ENCODE data around the gene DDN.

DDN gene

GRCh38 chr12:48980389-48980952 lies 18.7 kb downstream of the DDN start:
- no peak for DNase-seq

- no peak for DNase-seq
These were observed 19.4 kb downstream of the DDN start for GRCh38 chr12:48979602-48980388.

GRCh38 chr12:48978741-48979601 lies 20.2 kb downstream of the DDN start:
- no peak for DNase-seq

- no peak for DNase-seq
These were observed 20.9 kb downstream of the DDN start, which contains the start of gene WNT1 for GRCh38 chr12:48978291-48978740. Gene WNT1 (plus strand): TSS chr12:48978322. CDS start chr12:48978651, 329 bp downstream.

GRCh38 chr12:48977290-48978281 lies 21.6 kb downstream of the DDN start:
- no peak for DNase-seq

GRCh38 chr12:48973941-48974673 lies 25.1 kb downstream of the DDN start:
- no peak for DNase-seq

- DNase-seq = no peak
These were observed 25.6 kb downstream of the DDN start for GRCh38 chr12:48973531-48973930.

GRCh38 chr12:48972952-48973483 lies 26.2 kb downstream of the DDN start:
- DNase-seq = no peak

- DNase-seq = no peak
These were observed 26.8 kb downstream of the DDN start for GRCh38 chr12:48972213-48972951.

GRCh38 chr12:48970702-48971334 lies 28.4 kb downstream of the DDN start:
- no peak for DNase-seq

GRCh38 chr12:48969833-48970701 lies 29.1 kb downstream of the DDN start:
- no peak for DNase-seq

- no peak for DNase-seq
These were observed 29.9 kb downstream of the DDN start for GRCh38 chr12:48969160-48969771.

- DNase-seq = no peak
These were observed 30.7 kb downstream of the DDN start for GRCh38 chr12:48968467-48968866.

GRCh38 chr12:48967991-48968390 lies 31.2 kb downstream of the DDN start:
- DNase-seq = no peak

GRCh38 chr12:48966177-48966895 lies 32.8 kb downstream of the DDN start:
- no peak for DNase-seq

- DNase-seq = no peak
These were observed 33.8 kb downstream of the DDN start for GRCh38 chr12:48965298-48965838.

GRCh38 chr12:48961801-48962200 lies 37.4 kb downstream of the DDN start:
- DNase-seq = no peak

Measured in kidney glomerular epithelial cell (primary cell).